ENCODE data around the gene KIF1C.
A peak's percentile ranks its signal among the peaks of the same experiment; 100 is the strongest.

Gene KIF1C

GRCh38 chr17:4960279-4960922 is 37.3 kb upstream of the KIF1C start:
- TF ChIP-seq, protein P1, sequence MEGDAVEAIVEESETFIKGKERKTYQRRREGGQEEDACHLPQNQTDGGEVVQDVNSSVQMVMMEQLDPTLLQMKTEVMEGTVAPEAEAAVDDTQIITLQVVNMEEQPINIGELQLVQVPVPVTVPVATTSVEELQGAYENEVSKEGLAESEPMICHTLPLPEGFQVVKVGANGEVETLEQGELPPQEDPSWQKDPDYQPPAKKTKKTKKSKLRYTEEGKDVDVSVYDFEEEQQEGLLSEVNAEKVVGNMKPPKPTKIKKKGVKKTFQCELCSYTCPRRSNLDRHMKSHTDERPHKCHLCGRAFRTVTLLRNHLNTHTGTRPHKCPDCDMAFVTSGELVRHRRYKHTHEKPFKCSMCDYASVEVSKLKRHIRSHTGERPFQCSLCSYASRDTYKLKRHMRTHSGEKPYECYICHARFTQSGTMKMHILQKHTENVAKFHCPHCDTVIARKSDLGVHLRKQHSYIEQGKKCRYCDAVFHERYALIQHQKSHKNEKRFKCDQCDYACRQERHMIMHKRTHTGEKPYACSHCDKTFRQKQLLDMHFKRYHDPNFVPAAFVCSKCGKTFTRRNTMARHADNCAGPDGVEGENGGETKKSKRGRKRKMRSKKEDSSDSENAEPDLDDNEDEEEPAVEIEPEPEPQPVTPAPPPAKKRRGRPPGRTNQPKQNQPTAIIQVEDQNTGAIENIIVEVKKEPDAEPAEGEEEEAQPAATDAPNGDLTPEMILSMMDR (conservative IDR thresholded peaks at IDR 0.05; ENCODE audit: low read depth, low read length): no peak
- no peak for DNase-seq (ENCODE audit: low read depth)

DNA sequence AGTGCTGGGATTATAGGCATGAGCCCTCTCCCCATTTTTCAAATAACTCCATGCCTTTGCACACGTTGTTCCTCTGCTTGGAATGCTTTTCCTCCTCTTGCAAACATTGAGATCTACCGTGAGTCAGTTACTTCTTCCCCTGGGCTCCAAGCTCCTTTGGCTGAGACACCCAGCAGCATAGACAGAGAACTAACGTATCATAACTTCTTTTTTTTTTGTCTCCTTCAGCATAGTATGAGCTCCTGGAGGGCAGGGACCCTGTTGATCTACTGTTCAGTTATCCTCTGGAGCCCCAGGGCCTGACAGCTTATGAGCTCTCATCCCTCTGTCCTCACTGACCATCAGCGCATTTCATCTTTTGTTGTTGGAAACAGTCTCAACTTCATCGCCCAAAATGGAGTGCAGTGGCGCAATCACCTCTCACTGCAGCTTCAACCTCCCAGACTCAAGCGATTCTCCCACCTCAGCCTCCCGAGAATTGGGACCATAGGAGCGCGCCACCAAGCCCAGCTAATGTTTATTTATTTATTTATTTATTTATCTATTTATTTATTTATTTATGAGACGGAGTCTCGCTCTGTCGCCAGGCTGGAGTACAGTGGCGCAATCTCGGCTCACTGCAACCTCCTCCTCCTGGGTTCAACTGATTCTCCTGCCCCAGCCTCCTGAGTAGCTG is 32.3 kb upstream of the KIF1C start:
- H3K4me3 ChIP-seq (ENCODE audit: low read depth, low read length): no peak overlapping the region
- DNase-seq (ENCODE audit: low read depth): no peak
- TF ChIP-seq, protein P1 (conservative IDR thresholded peaks at IDR 0.05; ENCODE audit: low read depth, low read length): no peak

More at GRCh38 chr17:4960279-4960922, 37.3 kb upstream of the KIF1C start:
- no peak overlapping the region for H3K4me3 ChIP-seq (ENCODE audit: low read depth, low read length)

DNA sequence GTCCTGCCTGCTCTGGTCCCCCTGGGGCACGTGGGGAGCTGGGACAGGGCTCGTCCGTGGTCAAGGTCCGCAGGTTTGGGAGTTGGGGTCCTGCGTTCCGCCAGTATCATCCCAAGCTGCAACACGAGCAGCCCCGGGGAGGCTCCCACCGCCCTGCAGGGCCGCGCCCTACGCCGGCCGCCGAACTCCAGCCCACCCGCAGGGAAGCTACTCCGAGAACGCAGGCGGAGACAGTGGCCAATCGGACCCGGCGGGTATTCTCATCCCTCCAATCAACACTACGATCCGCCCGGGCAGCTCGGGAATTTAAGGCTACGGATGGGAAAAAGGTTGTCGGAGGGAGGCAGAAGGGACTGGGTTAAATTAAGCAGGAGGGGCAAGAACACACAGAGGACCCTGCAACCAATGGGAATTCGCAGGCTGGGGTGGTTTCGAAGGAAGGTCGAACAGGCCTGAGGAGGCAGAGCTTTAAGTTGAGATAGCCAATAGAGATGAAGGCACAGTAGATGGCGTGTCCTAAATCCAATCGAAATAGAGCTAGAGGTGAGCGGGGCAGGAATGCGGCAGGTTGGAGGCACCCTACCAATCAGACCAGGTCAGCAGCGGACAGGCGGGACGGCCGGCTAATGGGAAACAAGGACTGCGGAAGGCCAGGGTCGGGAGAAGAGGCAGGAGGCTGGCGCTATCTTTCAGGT is 30.8 kb upstream of the KIF1C start:
- H3K4me3 ChIP-seq (ENCODE audit: low read depth, low read length): peak overlapping the region; percentile 92
- TF ChIP-seq, protein P1 (conservative IDR thresholded peaks at IDR 0.05; ENCODE audit: low read depth, low read length): no peak
- peak; percentile 100 for DNase-seq (ENCODE audit: low read depth)

DNA sequence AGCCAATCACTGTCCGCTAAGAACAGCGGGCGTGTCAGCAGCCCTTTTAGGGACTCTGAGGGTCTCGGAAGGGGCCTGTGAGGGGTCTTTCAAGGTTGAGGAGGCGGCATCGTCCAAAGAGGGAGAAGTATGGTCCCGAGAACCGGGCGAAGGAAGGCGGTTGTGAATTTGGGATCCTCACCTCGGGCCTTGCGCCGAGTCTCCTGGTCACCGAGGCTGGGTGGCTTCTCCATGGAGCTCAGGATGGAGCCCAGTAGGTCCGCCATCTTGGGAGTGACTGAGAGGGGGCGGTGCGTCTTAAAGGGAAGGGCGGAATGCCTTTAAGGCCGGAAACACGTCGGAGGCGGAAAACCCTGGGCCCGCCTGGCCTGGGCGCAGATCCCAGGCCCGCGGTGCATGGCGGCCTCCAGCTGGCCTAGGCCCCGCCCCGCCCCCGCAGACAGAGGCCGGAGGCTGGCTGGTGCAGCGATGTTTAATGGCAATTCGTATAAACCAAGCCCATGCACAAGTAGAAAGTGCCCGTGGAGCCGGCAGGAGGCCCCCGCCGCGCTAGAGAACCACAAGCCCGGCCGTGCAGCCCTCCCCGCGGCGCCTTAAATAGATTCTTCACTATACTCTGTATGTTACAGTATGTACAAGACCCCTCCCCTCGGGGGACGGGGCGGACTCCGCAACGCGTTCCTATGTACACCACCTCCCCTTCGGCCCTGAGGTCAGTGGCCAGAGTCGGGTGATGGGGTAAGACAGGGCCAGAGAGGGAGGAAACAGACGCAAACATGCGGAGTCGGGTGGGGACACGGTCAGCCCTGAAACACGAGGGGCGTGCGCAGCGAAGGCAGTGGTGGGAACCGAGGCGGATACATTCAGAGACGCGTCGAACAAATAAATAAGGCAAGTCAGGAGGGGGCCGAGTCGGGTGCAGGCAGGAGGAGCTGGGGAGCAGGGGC is 29.9 kb upstream of the KIF1C start, which contains the start of gene SPAG7:
Gene SPAG7, minus strand, starts transcription at position 279 of the 947 bp plus-strand sequence. Its CDS starts 13 bp downstream, at position 266.
- TF ChIP-seq, protein P1 (conservative IDR thresholded peaks at IDR 0.05; ENCODE audit: low read depth, low read length): no peak
- DNase-seq (ENCODE audit: low read depth): peak; percentile 99
- peak within 1 kb of the TSS; percentile 92 for H3K4me3 ChIP-seq (ENCODE audit: low read depth, low read length)

DNA sequence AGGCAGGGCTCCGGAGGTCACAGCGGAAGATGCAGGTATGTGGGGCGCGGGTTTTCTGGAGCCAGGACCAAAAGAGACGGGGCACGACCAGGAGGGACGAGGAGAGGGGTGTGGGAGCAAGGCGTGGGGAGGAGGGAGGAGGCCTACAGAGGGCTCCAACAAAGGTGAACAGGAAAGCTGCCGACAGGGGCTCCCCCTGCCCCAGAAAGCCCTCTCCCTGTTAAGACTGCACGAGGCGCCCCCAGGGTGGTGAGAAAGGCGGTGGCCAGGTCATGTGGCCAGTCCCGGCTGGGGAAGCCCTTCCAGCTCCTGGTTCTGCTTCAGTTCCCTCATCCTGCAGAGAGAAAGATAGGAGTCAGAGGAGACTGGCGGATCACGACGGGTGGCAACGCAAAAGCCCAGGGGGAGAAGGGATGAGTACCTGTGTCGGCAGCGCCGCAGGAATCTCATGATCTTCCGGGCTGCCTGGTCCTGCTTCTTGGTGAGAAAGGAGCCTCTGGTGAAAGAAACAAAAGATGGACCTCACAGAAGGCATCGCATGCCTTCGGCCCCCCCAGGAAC is 29.2 kb upstream of the KIF1C start:
- peak; percentile 52 for DNase-seq (ENCODE audit: low read depth)
- peak overlapping the region; percentile 92 for H3K4me3 ChIP-seq (ENCODE audit: low read depth, low read length)
- TF ChIP-seq, protein P1 (conservative IDR thresholded peaks at IDR 0.05; ENCODE audit: low read depth, low read length): no peak

- peak overlapping the region; percentile 92 for H3K4me3 ChIP-seq (ENCODE audit: low read depth, low read length)
- peak; percentile 97 for DNase-seq (ENCODE audit: low read depth)
- TF ChIP-seq, protein P1 (conservative IDR thresholded peaks at IDR 0.05; ENCODE audit: low read depth, low read length): no peak
These were observed 28.7 kb upstream of the KIF1C start for GRCh38 chr17:4969047-4969550.

All from choroid plexus epithelial cell (primary cell).